Measurements from ENCODE around the gene KCNMA1. TPM values are rescaled to one million over a fixed set of nuclear protein-coding genes. Genes with fewer than 3 reads are reported as not detected.

Gene KCNMA1
- polyA plus RNA-seq, 1 of the 3 experiments (the other 2 are of a cell fraction), result 107 TPM

- Histone ChIP-seq H3K9ac (no peak overlapping the region), H3K27me3 (ENCODE audit: insufficient read depth) (no peaks in the 10 kb centered on the region), H4K20me1 (ENCODE audit: insufficient read depth) (no peaks in the 10 kb centered on the region), H3K4me1 (ENCODE audit: control insufficient read depth in 1 of 2, insufficient read depth in 2 of 2, low read depth in 1 of 2, low read length in 1 of 2) (peaks cover 8 to 9% of the 10 kb centered on the region in 2 experiments; a peak in 1 of 4 replicates), H3K4me2 (no peak overlapping the region), H3K79me2 (ENCODE audit: insufficient read depth) (no peaks in the 10 kb centered on the region), H3K4me3 (ENCODE audit: low read depth in 2 of 2, low read length in 1 of 2) (no peak overlapping the region), H3K9me2 (no peaks in the 10 kb centered on the region), H3K36me3 (replicated peaks in 1 of 2; ENCODE audit: control insufficient read depth in 1 of 2, insufficient read depth in 2 of 2, low read length in 1 of 2) (peaks cover 0 to 3% of the 10 kb centered on the region in 2 experiments), H3F3A (replicated peaks; ENCODE audit: insufficient read depth) (no peaks in the 10 kb centered on the region), H3K27ac (ENCODE audit: low read depth in 2 of 2, low read length in 1 of 2) (no peak overlapping the region), H2AFZ (ENCODE audit: low read depth) (no peak overlapping the region), H3K9me3 (no peaks in the 10 kb centered on the region)
- DNase-seq, result no peak
- ChIA-PET CTCF (no interaction called here), POLR2A (no interaction called here)
- 88% methylated on average over 9 of the region's 9 CpGs for WGBS (ENCODE audit: low lambda C conversion rate)
- TF ChIP-seq NFIC (IDR thresholded peaks at IDR 0.05; ENCODE audit: borderline replicate concordance), result peak; percentile 29; the same call in 1 of the 2 replicates
- no peak for TF ChIP-seq REST (IDR thresholded peaks at IDR 0.05; ENCODE audit: low read depth, low read length)
- no peak for TF ChIP-seq EZH2phosphoT487 (IDR thresholded peaks at IDR 0.05; ENCODE audit: borderline replicate concordance, low read depth)
- no peak for TF ChIP-seq IRF3 (IDR thresholded peaks at IDR 0.05; ENCODE audit: low read depth, low read length)
- no peak for TF ChIP-seq MXI1 (IDR thresholded peaks at IDR 0.05; ENCODE audit: low read depth, low read length)
- TF ChIP-seq SIN3A (IDR thresholded peaks at IDR 0.05; ENCODE audit: borderline replicate concordance, low read depth, low read length), result no peak
- TF ChIP-seq POLR2AphosphoS5 (IDR thresholded peaks at IDR 0.05; ENCODE audit: low read depth, low read length), result no peak
- TF ChIP-seq GATA2 (CRISPR knock-in tag; IDR thresholded peaks at IDR 0.05), result no peak
These were observed 73.9 kb downstream of the KCNMA1 start for GRCh38 chr10:77563638-77564270.

GRCh38 chr10:77562742-77563141, 74.9 kb downstream of the KCNMA1 start:
- Histone ChIP-seq H3K79me2 (ENCODE audit: insufficient read depth) (no peaks in the 10 kb centered on the region), H4K20me1 (ENCODE audit: insufficient read depth) (no peaks in the 10 kb centered on the region), H3K4me3 (ENCODE audit: low read depth in 2 of 2, low read length in 1 of 2) (no peak overlapping the region), H2AFZ (ENCODE audit: low read depth) (no peak overlapping the region), H3K4me1 (ENCODE audit: control insufficient read depth in 1 of 2, insufficient read depth in 2 of 2, low read depth in 1 of 2, low read length in 1 of 2) (peaks cover 8 to 9% of the 10 kb centered on the region in 2 experiments; a peak in 1 of 4 replicates), H3K27me3 (ENCODE audit: insufficient read depth) (no peaks in the 10 kb centered on the region), H3K36me3 (replicated peaks in 1 of 2; ENCODE audit: control insufficient read depth in 1 of 2, insufficient read depth in 2 of 2, low read length in 1 of 2) (peaks cover 0 to 3% of the 10 kb centered on the region in 2 experiments), H3F3A (replicated peaks; ENCODE audit: insufficient read depth) (no peaks in the 10 kb centered on the region), H3K4me2 (no peak overlapping the region), H3K9me3 (no peaks in the 10 kb centered on the region), H3K27ac (ENCODE audit: low read depth in 2 of 2, low read length in 1 of 2) (no peak overlapping the region), H3K9ac (no peak overlapping the region), H3K9me2 (no peaks in the 10 kb centered on the region)
- CTCF ChIA-PET, result interaction anchor here (2.6 kb wide), 1 partner anchor 389 kb away, joined by 5 read pairs; no protein-coding TSS in a partner anchor
- POLR2A ChIA-PET, result no interaction called here
- 87% methylated on average over 3 of the region's 3 CpGs for WGBS (ENCODE audit: low lambda C conversion rate)
- no peak for DNase-seq
- TF ChIP-seq USF2 (IDR thresholded peaks at IDR 0.05; ENCODE audit: borderline replicate concordance, low read depth, low read length), result no peak
- no peak for TF ChIP-seq NRF1 (IDR thresholded peaks at IDR 0.05; ENCODE audit: low read depth, low read length)
- no peak for TF ChIP-seq ZBTB33 (IDR thresholded peaks at IDR 0.05; ENCODE audit: borderline replicate concordance, low read depth)
- no peak for TF ChIP-seq CTCF (IDR thresholded peaks at IDR 0.05)
- no peak for TF ChIP-seq ELF1 (IDR thresholded peaks at IDR 0.05)
- no peak for TF ChIP-seq TCF12 (IDR thresholded peaks at IDR 0.05)
- no peak for TF ChIP-seq FOXJ3 (CRISPR knock-in tag; IDR thresholded peaks at IDR 0.05)
- TF ChIP-seq GATA2 (CRISPR knock-in tag; IDR thresholded peaks at IDR 0.05), result no peak
- TF ChIP-seq TAF1 (IDR thresholded peaks at IDR 0.05; ENCODE audit: borderline replicate concordance, low read depth, low read length), result no peak

All from SK-N-SH (cell line).